Measurements from ENCODE around the gene ARSA. TPM values are rescaled to one million over a fixed set of nuclear protein-coding genes. Genes with fewer than 3 reads are reported as not detected.
A peak's percentile ranks its signal among the peaks of the same experiment; 100 is the strongest.

The ARSA gene
- total RNA-seq, 1 donor from 2014 or later: 14.6 TPM

- H3K9me3 Mint-ChIP-seq: no peaks in the 10 kb centered on the region
- H3K4me1 Mint-ChIP-seq: peaks cover 7% of the 10 kb centered on the region
- no peak for DNase-seq (ENCODE audit: low read depth, low spot score)
- H3K4me3 Mint-ChIP-seq: peak overlapping the region; percentile 94
- H3K27me3 Mint-ChIP-seq (ENCODE audit: low read depth): no peaks in the 10 kb centered on the region
- no peaks in the 10 kb centered on the region for H3K36me3 Mint-ChIP-seq (ENCODE audit: low read depth)
- no peak overlapping the region for H3K27ac Mint-ChIP-seq (ENCODE audit: unreplicated experiment)
- TF ChIP-seq CTCF (conservative IDR thresholded peaks at IDR 0.05): no peak
Observed at GRCh38 chr22:50584106-50585096, 43.6 kb downstream of the ARSA start.

- Mint-ChIP-seq H3K4me3 (peak overlapping the region; percentile 94), H3K9me3 (no peaks in the 10 kb centered on the region), H3K27ac (ENCODE audit: unreplicated experiment) (peak overlapping the region; percentile 63), H3K36me3 (ENCODE audit: low read depth) (no peaks in the 10 kb centered on the region), H3K27me3 (ENCODE audit: low read depth) (no peaks in the 10 kb centered on the region), H3K4me1 (peaks cover 7% of the 10 kb centered on the region)
- TF ChIP-seq CTCF (conservative IDR thresholded peaks at IDR 0.05): no peak
- no peak for DNase-seq (ENCODE audit: low read depth, low spot score)
Observed at GRCh38 chr22:50583294-50583861, 44.6 kb downstream of the ARSA start.

- Mint-ChIP-seq H3K36me3 (ENCODE audit: low read depth) (no peaks in the 10 kb centered on the region), H3K27me3 (ENCODE audit: low read depth) (no peaks in the 10 kb centered on the region), H3K4me1 (peaks cover 7% of the 10 kb centered on the region), H3K4me3 (peak within 1 kb of the TSS; percentile 94), H3K27ac (ENCODE audit: unreplicated experiment) (peak within 1 kb of the TSS; percentile 75), H3K9me3 (no peaks in the 10 kb centered on the region)
- DNase-seq (ENCODE audit: low read depth, low spot score): peak; percentile 96
- no peak for TF ChIP-seq CTCF (conservative IDR thresholded peaks at IDR 0.05)
Observed at GRCh38 chr22:50582493-50583293, 45.3 kb downstream of the ARSA start, which contains the start of gene CHKB. Gene CHKB, minus strand, starts transcription at chr22:50582849. Its CDS starts 68 bp downstream, at chr22:50582781.

- peak overlapping the region; percentile 94 for H3K4me3 Mint-ChIP-seq
- peaks cover 7% of the 10 kb centered on the region for H3K4me1 Mint-ChIP-seq
- H3K9me3 Mint-ChIP-seq: no peaks in the 10 kb centered on the region
- DNase-seq (ENCODE audit: low read depth, low spot score): no peak
- no peak for TF ChIP-seq CTCF (conservative IDR thresholded peaks at IDR 0.05)
- peak overlapping the region; percentile 62 for H3K27ac Mint-ChIP-seq (ENCODE audit: unreplicated experiment)
- no peaks in the 10 kb centered on the region for H3K27me3 Mint-ChIP-seq (ENCODE audit: low read depth)
- H3K36me3 Mint-ChIP-seq (ENCODE audit: low read depth): no peaks in the 10 kb centered on the region
Observed at GRCh38 chr22:50581950-50582492, 45.9 kb downstream of the ARSA start.

Measured in neural crest cell (in vitro differentiated cells).